B cell (primary cell): ENCODE data around the gene EEF1B2. TPM values are rescaled to one million over a fixed set of nuclear protein-coding genes. Genes with fewer than 3 reads are reported as not detected.

ENCODE experiments used
- ATAC-seq: fragments of 200-7000 bp; cut with Tn5 transposase; one replicate; pipeline ENCODE4 v1.10.0; 2021; ENCODE audit warnings: low read depth, mild to moderate bottlenecking, moderate number of reproducible peaks, moderate library complexity
- CTCF ChIA-PET: fragments of 350-600 bp; sonication (Branson Sonifier 250); formaldehyde crosslinking; loops from one replicate; lab custom pipeline; 2021; ENCODE audit warnings: antibody characterized with exemption, inconsistent platforms; lab: Charles Lee
- POLR2A ChIA-PET: fragments of 350-600 bp; sonication (Branson Sonifier 250); formaldehyde crosslinking; loops from one replicate; lab custom pipeline; 2021; ENCODE audit warnings: antibody characterized with exemption; lab: Charles Lee
- DNase-seq: peaks from one replicate; pipeline ENCODE4 v3.0.0; 2013
- H2AFZ ChIP-seq: 2 replicates; pipeline ENCODE4 v1.6.1; 2012; ENCODE audit warnings: mild to moderate bottlenecking, low read depth, low read length; ENCODE audit not compliant: insufficient read depth, poor library complexity, severe bottlenecking
- H3K27ac ChIP-seq, 2 donors: 1 replicate in 1 of 2; 2 replicates in 1 of 2; pipeline ENCODE4 v1.5.1; 2012 to 2013; ENCODE audit warnings: low read length in 2 of 2, mild to moderate bottlenecking in 2 of 2, moderate library complexity in 1 of 2
- H3K27me3 ChIP-seq, 4 experiments: fragments of 200-600 bp in 1 of 4; sonication (generic) in 1 of 4; replicated peaks in 1 of 4; 1 replicate in 2 of 4; 2 replicates in 2 of 4; pipeline versions ENCODE4 v1.6.1 to v1.7.0; 2013 to 2016; ENCODE audit warnings: low read length in 3 of 4, mild to moderate bottlenecking in 2 of 4, mixed read lengths in 1 of 4, moderate library complexity in 1 of 4; ENCODE audit not compliant: insufficient read depth in 4 of 4, control insufficient read depth in 3 of 4; ENCODE audit errors: control extremely low read depth in 1 of 4
- H3K36me3 ChIP-seq, 2 experiments: replicated peaks in 1 of 2; 1 replicate in 1 of 2; 2 replicates in 1 of 2; pipeline versions ENCODE4 v1.6.1 to v1.7.1; 2013; ENCODE audit warnings: low read length in 1 of 2; ENCODE audit not compliant: insufficient read depth in 2 of 2, control insufficient read depth in 1 of 2; ENCODE audit errors: control extremely low read depth in 1 of 2, extremely low read depth in 1 of 2
- H3K4me1 ChIP-seq, 2 donors: fragments of 200-600 bp in 1 of 2; sonication (generic) in 1 of 2; 1 replicate in 1 of 2; 2 replicates in 1 of 2; pipeline versions ENCODE4 v1.5.1 to v1.6.1; 2013 to 2017; ENCODE audit warnings: low read length in 2 of 2; ENCODE audit not compliant: control insufficient read depth in 2 of 2, insufficient read depth in 2 of 2
- H3K4me2 ChIP-seq: replicated peaks from 2 replicates; pipeline ENCODE3; 2012; ENCODE audit warnings: mild to moderate bottlenecking, low read depth, low read length; ENCODE audit not compliant: poor library complexity, severe bottlenecking
- H3K4me3 ChIP-seq, 5 experiments: fragments of 200-600 bp in 1 of 5; sonication (generic) in 1 of 5; 1 replicate in 3 of 5; 2 replicates in 2 of 5; pipeline versions ENCODE4 v1.5.1 to v1.7.0; 2011 to 2016; ENCODE audit warnings: low read length in 4 of 5, mild to moderate bottlenecking in 4 of 5, low read depth in 2 of 5, control low read depth in 1 of 5, moderate library complexity in 1 of 5; ENCODE audit not compliant: insufficient read depth in 1 of 5; ENCODE audit errors: control extremely low read depth in 1 of 5, extremely low read depth in 1 of 5
- H3K79me2 ChIP-seq: fragments of 200-600 bp; sonication (generic); one replicate; pipeline ENCODE4 v1.6.0; 2016; ENCODE audit warnings: low read length; ENCODE audit not compliant: control insufficient read depth, insufficient read depth
- H3K9ac ChIP-seq: fragments of 200-600 bp; sonication (generic); 2 replicates; pipeline ENCODE4 v1.6.1; 2017; ENCODE audit warnings: mild to moderate bottlenecking, low read length, moderate library complexity
- H3K9me3 ChIP-seq, 3 donors: one replicate each; pipeline versions ENCODE4 v1.6.1 to v1.7.1; 2013; ENCODE audit warnings: low read length in 2 of 3; ENCODE audit not compliant: control insufficient read depth in 2 of 3, insufficient read depth in 1 of 3; ENCODE audit errors: control extremely low read depth in 1 of 3
- H4K20me1 ChIP-seq: 2 replicates; pipeline ENCODE4 v1.6.0; 2012; ENCODE audit warnings: mild to moderate bottlenecking, low read length; ENCODE audit not compliant: insufficient read depth, control insufficient read depth, poor library complexity, severe bottlenecking
- H3K27ac Mint-ChIP-seq: one replicate; pipeline ENCODE4 v1.8.0; 2021; ENCODE audit warnings: mixed read lengths
- H3K27me3 Mint-ChIP-seq: one replicate; pipeline ENCODE4 v1.8.0; 2021; ENCODE audit warnings: mixed read lengths
- H3K4me1 Mint-ChIP-seq: one replicate; pipeline ENCODE4 v1.8.0; 2021; ENCODE audit warnings: mixed read lengths
- H3K4me3 Mint-ChIP-seq: one replicate; pipeline ENCODE4 v1.8.0; 2021; ENCODE audit warnings: mixed read lengths
- H3K9me3 Mint-ChIP-seq: one replicate; pipeline ENCODE4 v1.8.0; 2022; ENCODE audit warnings: mixed read lengths; ENCODE audit not compliant: insufficient read depth
- CTCF ChIP-seq: fragments of 200-600 bp; IDR thresholded peaks from one replicate; pipeline ENCODE4 v1.8.0; 2022; ENCODE audit warnings: antibody characterized with exemption, mild to moderate bottlenecking
- EZH2 ChIP-seq: IDR thresholded peaks from 2 replicates; pipeline ENCODE4 v1.6.1; 2012; ENCODE audit warnings: borderline replicate concordance, low read depth, mild to moderate bottlenecking, moderate library complexity, low read length; ENCODE audit not compliant: insufficient read depth, poor library complexity, severe bottlenecking
- WGBS: methylation state at CpG from one replicate; pipeline ENCODE4 v1.1.5; 2013; ENCODE audit warnings: missing lambda C conversion rate; ENCODE audit not compliant: insufficient coverage; 5-methylcytosine and 5-hydroxymethylcytosine counted together
- intact Hi-C: fragments of 100-400 bp; cut with micrococcal nuclease; formaldehyde crosslinking; loops from one replicate; pipeline ENCODE4 v1.10.0; 2022
- polyA plus RNA-seq: library from polyadenylated mRNA; depleted of rRNA; stranded (reverse); fragments of >200 nt; gene quantifications from 2 replicates; pipeline ENCODE4 v1.2.3, GENCODE V29; 2012
- total RNA-seq, 2 donors: library from RNA; stranded (reverse); fragments of 120-200 nt in 1 of 2; gene quantifications; 1 replicate in 1 of 2; 2 replicates in 1 of 2; pipeline versions ENCODE4 v1.2.3 to v1.2.4, GENCODE V29; 2013 to 2022

EEF1B2 gene
- total and polyA plus RNA-seq, 2 donors (not counting 1 experiment from before 2014, with no cell fraction given): 815 to 862 TPM

DNA sequence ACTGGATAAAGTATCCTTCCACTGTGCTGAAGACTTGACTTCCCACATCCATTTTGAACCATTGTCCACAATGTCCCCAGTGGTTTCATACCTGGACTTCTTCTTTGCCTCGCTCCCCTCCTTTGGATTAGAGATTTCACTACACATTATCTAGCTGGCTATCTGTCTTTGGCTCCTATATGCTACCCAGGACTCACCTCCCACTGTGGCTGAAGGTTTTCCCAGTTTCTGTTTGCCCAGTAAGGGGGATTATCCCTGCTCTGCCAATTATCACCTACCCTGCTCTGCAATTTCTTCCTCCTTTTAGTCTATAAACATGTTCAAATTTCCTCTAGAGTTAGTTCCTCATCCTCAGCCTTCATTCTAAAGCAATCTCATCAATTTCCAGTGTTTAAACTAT, 9.5 kb upstream of the EEF1B2 start:
- no peak overlapping the region for H2AFZ ChIP-seq
- peaks cover 27% of the 10 kb centered on the region for H3K79me2 ChIP-seq
- H3K9me3 Mint-ChIP-seq: no peaks in the 10 kb centered on the region
- H3K4me1 ChIP-seq: no peaks in the 10 kb centered on the region
- H3K27ac Mint-ChIP-seq: no peak overlapping the region
- ATAC-seq: no peak
- H3K27ac ChIP-seq: peak overlapping the region in 1 of 2 donors; percentile 2
- peaks cover 10 to 54% of the 10 kb centered on the region in 2 experiments for H3K36me3 ChIP-seq
- no peaks in the 10 kb centered on the region for H3K27me3 ChIP-seq
- H4K20me1 ChIP-seq: peaks cover 24% of the 10 kb centered on the region
- ChIA-PET CTCF (interaction anchor here (0.6 kb wide), 1 partner anchor 32 kb away, joined by 4 read pairs; no protein-coding TSS in a partner anchor), POLR2A (no interaction called here)
- no peak overlapping the region for H3K9ac ChIP-seq
- peaks cover 10% of the 10 kb centered on the region for H3K4me1 Mint-ChIP-seq
- no peaks in the 10 kb centered on the region for H3K27me3 Mint-ChIP-seq
- no peak for DNase-seq
- H3K4me3 ChIP-seq: no peak overlapping the region
- no peak overlapping the region for H3K4me3 Mint-ChIP-seq
- H3K9me3 ChIP-seq: no peaks in the 10 kb centered on the region
- WGBS: 100% methylated on average over 1 of the region's 1 CpG
- no peak overlapping the region for H3K4me2 ChIP-seq
- TF ChIP-seq EZH2 (no peak), CTCF (no peak)
- intact Hi-C loops: no loop called here

DNA sequence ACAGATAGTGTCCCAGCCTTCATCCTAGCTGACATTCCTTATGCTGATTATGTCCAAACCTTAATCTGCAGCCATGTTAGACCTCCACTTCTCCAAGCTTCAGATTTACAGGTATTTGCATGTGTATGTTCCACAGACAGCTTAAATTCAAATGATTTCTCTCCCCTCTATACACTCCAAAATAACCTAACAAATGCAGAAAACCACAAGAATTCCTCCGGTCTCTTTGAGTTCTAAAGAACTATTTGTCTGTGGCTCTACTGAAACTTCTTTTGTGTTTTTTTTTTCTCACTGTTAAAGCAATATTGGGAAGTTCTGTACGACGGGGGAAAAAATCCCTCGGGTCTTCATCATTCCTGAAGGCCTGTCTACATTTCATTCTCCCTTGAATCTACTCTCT, 9.1 kb upstream of the EEF1B2 start:
- CTCF ChIA-PET: no interaction called here

More for the DNA sequence above, 9.1 kb upstream of the EEF1B2 start:
- no peak for DNase-seq
- Mint-ChIP-seq H3K9me3 (no peaks in the 10 kb centered on the region), H3K27ac (no peak overlapping the region), H3K4me1 (peaks cover 10% of the 10 kb centered on the region), H3K27me3 (no peaks in the 10 kb centered on the region), H3K4me3 (no peak overlapping the region)
- H3K27ac ChIP-seq: no peak overlapping the region
- peaks cover 10 to 49% of the 10 kb centered on the region in 2 experiments for H3K36me3 ChIP-seq
- no peak overlapping the region for H3K4me2 ChIP-seq
- WGBS: no CpG with 5 or more reads among the region's 4 CpGs
- no peak overlapping the region for H2AFZ ChIP-seq
- TF ChIP-seq EZH2 (no peak), CTCF (no peak)
- H3K9ac ChIP-seq: no peak overlapping the region
- no peak for ATAC-seq
- intact Hi-C loops: no loop called here
- no peaks in the 10 kb centered on the region for H3K9me3 ChIP-seq
- peaks cover 32% of the 10 kb centered on the region for H3K79me2 ChIP-seq
- POLR2A ChIA-PET: no interaction called here
- H3K4me3 ChIP-seq: no peak overlapping the region
- no peaks in the 10 kb centered on the region for H3K4me1 ChIP-seq
- peaks cover 26% of the 10 kb centered on the region for H4K20me1 ChIP-seq
- no peaks in the 10 kb centered on the region for H3K27me3 ChIP-seq
